ENCODE data around the gene RGS16.

GRCh38 chr1:182555493-182555892 lies 48.7 kb downstream of the RGS16 start:
- TF ChIP-seq CTCF (conservative IDR thresholded peaks at IDR 0.05; ENCODE audit: low read depth, low read length) (no peak), EZH2 (IDR thresholded peaks at IDR 0.05; ENCODE audit: low read length, unreplicated experiment) (no peak), EZH2phosphoT487 (IDR thresholded peaks at IDR 0.05; ENCODE audit: borderline replicate concordance, low read length) (no peak)

All from PC-3 (cell line).